ENCODE data around the gene SPATA31E1.

GRCh38 chr9:87842878-87843585 lies 39.6 kb upstream of the SPATA31E1 start:
- TF ChIP-seq CTCF (IDR thresholded peaks at IDR 0.05) (no peak), GTF2I (CRISPR knock-in tag; conservative IDR thresholded peaks at IDR 0.05) (no peak), FOXP1 (CRISPR knock-in tag; IDR thresholded peaks at IDR 0.05; ENCODE audit: borderline replicate concordance) (no peak), NFYB (CRISPR knock-in tag; conservative IDR thresholded peaks at IDR 0.05; ENCODE audit: low read depth) (no peak)

Measured in WTC11 (cell line).